HG02840 (cell line): ENCODE results near the gene GPR179.
A peak's percentile ranks its signal among the peaks of the same experiment; 100 is the strongest.

Experiments
- ATAC-seq: cut with Tn5 transposase; IDR thresholded peaks from one replicate; pipeline ENCODE4 v1.9.1; 2021; ENCODE audit warnings: mild to moderate bottlenecking, moderate library complexity, moderate number of reproducible peaks; ENCODE audit not compliant: unreplicated experiment, low FRiP score

GPR179 gene

DNA sequence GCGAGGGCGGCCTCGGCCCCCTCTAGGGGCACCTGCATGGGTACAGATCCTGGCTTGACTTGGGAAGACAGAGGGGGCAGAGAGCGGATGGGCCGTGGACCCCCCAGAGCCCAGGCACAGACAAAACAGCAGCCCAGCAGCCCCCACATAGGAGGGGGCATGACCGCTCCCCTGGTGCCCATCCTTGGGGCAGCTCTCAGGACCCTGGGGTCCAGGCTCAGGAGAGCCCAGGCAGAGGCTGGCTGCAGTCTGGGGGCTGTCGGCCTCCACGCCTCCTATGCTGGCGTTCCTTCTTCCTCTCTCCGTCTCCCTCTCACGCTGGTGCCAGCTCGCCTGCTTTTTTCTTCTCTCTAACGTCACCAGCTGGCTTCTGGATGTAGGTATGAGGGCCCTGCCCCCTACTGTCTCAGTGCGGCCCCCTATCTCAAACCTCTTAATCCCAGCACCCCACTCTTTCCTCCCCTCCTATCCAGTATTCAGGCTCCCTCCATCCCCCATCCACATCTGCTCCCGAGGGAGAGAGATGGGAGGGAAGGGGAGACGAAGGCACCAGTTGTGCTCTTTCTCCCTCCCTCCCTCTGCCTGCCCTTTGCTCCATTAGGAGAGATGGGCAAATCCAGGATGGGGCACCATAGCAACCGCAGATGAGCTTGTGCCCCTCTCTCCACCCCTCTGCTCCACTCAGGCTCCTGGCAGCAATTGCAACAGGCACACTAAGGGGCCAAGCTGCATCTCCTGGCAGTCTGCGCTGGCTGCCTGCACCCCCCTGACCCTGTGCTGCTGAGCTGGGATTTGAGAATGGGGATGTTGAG, at the start of gene GPR179:
TSS of gene GPR179 (minus strand) at position 349 of the 812 bp plus-strand sequence. CDS start at position 182, 167 bp downstream.
- ATAC-seq: no peak

GRCh38 chr17:38379448-38379847, 35.7 kb upstream of the GPR179 start:
- no peak for ATAC-seq

DNA sequence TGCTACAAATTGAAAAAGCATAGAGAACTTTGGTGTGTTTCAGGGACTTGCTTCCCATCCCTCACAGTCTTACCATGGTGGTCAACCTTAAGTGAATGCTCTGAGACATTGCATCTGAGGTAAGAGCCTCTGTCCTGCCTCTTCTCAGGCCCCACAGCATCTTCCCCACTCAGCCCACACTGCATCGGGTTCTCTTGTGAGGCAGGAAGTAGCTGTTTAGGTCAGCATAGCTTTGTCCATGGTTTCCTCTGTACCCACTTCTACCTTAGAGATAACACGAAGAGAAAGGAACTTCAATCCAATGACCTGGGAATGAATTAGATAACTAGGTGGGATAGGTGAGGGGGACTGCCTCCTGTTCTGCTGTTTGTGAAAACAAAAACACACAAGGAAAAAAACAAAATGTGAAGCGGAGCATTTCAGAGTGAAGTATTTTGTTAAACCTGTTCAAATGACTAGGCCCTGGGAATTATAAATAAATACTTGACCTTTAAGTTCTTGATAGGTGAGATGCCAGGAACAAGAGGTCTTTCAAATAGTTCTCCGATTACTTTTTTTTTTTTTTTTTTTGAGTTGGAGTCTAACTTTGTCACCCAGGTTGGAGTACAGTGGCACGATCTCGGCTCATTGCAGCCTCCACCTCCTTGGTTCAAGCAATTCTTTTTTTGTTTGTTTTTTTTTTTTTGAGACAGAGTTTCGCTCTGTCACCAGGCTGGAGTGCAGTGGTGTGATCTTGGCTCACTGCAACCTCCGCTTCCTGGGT, 25.5 kb upstream of the GPR179 start:
- no peak for ATAC-seq

DNA sequence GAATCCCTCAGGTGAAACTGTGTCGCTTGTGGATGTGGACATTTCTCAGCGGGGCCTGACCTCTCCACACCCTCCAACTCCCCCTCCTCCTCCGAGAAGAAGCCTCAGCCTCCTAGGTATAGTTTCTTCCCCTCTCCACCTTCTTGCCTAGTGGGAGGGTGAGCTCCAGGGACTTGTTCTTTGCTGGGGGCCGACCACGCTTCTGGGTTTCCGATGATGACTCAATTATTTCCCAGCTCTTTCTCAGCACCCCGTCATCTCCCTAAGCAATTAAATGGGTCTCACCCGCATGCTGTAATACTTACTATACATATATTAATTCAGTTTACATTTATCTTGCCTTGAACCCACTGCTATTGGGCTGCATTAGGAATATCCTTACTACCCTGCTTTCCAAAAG, 21.0 kb upstream of the GPR179 start:
- no peak for ATAC-seq

GRCh38 chr17:38363016-38363415, 19.3 kb upstream of the GPR179 start:
- ATAC-seq: no peak

DNA sequence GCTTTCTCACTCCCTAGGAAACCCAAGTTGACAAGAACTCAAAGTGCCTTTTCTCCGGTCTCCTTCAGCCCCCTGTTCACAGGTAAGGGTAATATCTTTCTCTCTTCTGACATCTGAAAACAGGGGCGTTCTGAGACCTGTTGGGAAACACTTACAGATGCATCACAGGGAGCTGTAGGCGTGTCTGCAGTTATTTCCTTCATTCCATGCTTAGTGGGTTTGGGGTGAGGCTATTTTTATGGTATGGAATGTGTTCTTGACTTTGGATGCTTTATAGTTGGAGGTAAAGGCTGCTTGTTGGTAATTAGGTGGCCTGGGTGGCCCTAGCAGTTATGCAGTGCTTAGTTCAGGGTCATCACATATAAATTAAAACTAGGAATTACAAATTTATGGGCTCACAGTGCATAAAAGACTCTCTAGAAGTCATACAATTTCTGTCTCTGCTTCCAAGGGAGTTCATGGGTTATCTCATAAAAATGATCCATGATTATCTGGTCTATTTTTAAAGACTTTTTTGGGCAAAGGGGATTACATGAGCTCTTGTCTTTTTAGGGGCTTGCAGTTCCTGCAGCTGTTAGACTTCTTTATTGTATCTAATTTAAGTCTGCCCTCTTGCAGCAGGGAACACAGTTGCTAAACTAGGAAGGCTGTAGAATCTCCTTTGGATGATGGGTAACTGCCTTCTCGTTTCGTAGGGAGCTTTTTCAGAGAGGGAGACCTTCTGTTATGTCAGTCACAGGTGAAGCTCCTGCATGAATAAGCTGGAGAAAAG, 18.1 kb upstream of the GPR179 start:
- ATAC-seq: no peak

GRCh38 chr17:38358586-38359513, 15.1 kb upstream of the GPR179 start:
- no peak for ATAC-seq

GRCh38 chr17:38357486-38358123, 13.8 kb upstream of the GPR179 start:
- ATAC-seq: no peak

DNA sequence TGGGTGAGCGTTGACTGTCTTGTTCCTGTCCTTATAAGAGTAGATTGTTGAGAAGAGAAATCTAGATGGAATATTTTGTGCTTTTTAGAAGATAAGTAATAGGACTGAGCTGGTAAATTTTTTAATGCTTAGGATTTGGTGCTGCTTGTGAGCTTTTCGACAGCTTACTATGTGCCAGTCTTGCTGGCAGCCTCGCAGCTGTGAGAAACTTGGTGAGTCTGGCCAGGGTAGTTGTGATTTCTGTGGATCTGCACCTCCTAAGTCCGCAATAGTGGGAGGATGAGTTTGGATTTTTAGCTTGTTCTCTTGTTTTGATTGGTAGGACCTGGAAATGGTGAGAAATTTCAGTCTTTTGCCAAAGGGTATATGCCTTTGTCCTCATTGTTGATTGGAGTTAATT, 11.5 kb upstream of the GPR179 start:
- no peak for ATAC-seq

DNA sequence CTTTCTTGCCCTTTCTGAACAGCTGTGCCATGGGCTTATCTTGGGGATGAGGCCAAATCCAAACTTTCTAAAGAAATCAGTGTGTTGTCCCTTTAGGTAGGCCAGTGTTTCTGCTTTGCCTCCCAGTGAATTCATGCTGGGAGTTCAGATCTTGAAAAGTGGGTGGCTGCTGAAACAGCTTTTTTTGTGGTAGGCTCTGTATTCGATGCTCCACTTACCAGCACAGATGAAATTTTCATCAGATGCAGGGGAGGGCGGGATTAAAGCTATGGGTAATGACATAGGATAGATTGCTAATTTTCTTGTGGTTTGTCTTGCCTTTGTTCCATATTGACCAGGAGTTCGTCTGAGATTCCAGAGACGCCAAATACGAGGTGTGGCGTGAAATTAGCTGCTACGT, 10.7 kb upstream of the GPR179 start:
- no peak for ATAC-seq

GRCh38 chr17:38353668-38354067, 9.9 kb upstream of the GPR179 start:
- ATAC-seq: no peak

GRCh38 chr17:38353086-38353604, 9.4 kb upstream of the GPR179 start:
- ATAC-seq: no peak

DNA sequence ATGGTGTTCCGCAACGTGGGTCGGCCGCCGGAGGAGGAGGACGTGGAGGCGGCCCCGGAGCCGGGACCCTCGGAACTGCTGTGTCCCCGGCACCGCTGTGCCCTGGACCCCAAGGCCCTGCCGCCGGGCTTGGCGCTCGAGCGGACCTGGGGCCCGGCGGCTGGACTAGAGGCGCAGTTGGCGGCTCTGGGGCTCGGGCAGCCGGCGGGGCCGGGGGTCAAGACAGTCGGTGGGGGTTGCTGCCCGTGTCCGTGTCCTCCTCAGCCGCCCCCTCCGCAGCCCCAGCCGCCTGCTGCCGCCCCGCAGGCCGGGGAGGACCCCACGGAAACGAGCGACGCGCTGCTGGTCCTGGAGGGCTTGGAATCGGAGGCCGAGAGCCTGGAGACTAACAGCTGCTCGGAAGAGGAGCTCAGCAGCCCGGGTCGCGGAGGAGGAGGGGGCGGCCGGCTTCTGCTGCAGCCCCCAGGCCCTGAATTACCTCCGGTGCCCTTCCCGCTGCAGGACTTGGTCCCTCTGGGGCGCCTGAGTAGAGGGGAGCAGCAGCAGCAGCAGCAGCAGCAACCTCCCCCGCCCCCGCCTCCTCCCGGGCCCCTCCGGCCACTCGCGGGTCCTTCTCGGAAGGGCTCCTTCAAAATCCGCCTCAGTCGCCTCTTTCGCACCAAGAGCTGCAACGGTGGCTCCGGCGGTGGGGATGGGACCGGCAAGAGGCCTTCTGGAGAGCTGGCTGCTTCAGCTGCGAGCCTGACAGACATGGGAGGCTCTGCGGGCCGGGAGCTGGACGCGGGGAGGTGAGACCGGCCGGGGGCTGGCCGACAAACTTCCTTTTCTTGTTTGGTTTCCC, 8.7 kb upstream of the GPR179 start:
- peak; percentile 9 for ATAC-seq

- peak; percentile 89 for ATAC-seq
These were observed 7.9 kb upstream of the GPR179 start, which contains the start of gene SOCS7 for GRCh38 chr17:38351412-38352222. TSS of gene SOCS7 (plus strand) at chr17:38351844. CDS start at chr17:38352053, 209 bp downstream.

GRCh38 chr17:38350035-38350434, 6.3 kb upstream of the GPR179 start:
- no peak for ATAC-seq

DNA sequence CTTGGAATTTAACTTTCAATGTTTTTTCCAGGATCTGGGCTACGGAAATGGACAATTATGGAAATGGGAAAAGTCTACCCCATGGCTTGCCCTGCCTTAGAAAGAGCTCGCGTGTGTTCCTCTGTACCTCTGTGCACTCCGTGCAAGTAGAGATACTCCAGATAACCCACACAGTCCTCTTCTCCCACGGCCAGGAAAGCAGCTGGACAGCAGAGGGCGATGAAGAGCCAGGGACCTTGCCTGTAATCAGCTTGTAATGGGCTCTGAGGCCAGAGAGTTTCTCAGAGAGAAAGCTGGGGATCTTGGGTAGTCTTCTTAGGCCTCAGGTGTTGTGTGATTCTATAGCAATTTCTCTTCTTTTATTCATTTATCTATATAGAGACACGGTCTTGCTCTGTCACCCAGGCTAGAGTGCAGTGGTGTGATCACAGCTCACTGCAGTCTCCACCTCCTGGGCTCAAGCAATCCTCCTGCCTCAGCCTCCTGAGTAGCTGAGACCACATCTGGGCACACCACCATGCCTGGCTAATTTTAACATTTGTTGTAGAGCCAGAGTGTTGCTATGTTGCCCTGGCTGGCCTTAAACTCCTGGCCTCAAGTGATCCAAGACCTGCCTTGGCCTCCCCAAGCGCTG, 5.5 kb upstream of the GPR179 start:
- ATAC-seq: no peak

GRCh38 chr17:38345743-38346142, 2.0 kb upstream of the GPR179 start:
- ATAC-seq: no peak
